ENCODE data around the gene AGXT.

AGXT gene

GRCh38 chr2:240868286-240869108 lies at the start of gene AGXT:
AGXT (plus strand) TSS chr2:240868824; CDS start chr2:240868866, 42 bp downstream.
- DNase-seq (ENCODE audit: low read depth in 2 of 2) = no peak

- no peak for DNase-seq (ENCODE audit: low read depth in 2 of 2)
Measured at GRCh38 chr2:240819126-240819857, 49.3 kb upstream of the AGXT start.

- DNase-seq (ENCODE audit: low read depth in 2 of 2) = no peak
Measured at GRCh38 chr2:240819858-240820606, 48.6 kb upstream of the AGXT start, which contains the start of gene KIF1A. KIF1A (minus strand) TSS chr2:240820219; CDS start chr2:240797752, 22,467 bp downstream.

- DNase-seq (ENCODE audit: low read depth in 2 of 2) = no peak
Measured at GRCh38 chr2:240820607-240821428, 47.8 kb upstream of the AGXT start.

- no peak for DNase-seq (ENCODE audit: low read depth in 2 of 2)
Measured at GRCh38 chr2:240821429-240821778, 47.2 kb upstream of the AGXT start.

- DNase-seq (ENCODE audit: low read depth in 2 of 2) = no peak
Measured at GRCh38 chr2:240822280-240822847, 46.3 kb upstream of the AGXT start.

- no peak for DNase-seq (ENCODE audit: low read depth in 2 of 2)
Measured at GRCh38 chr2:240823449-240824336, 44.9 kb upstream of the AGXT start.

- no peak for DNase-seq (ENCODE audit: low read depth in 2 of 2)
Measured at GRCh38 chr2:240825476-240825875, 43.1 kb upstream of the AGXT start.

- DNase-seq (ENCODE audit: low read depth in 2 of 2) = no peak
Measured at GRCh38 chr2:240831594-240832204, 36.9 kb upstream of the AGXT start.

- peak; percentile 97 for DNase-seq (ENCODE audit: low read depth in 2 of 2)
Measured at GRCh38 chr2:240832205-240832727, 36.4 kb upstream of the AGXT start.

GRCh38 chr2:240832921-240833494 lies 35.6 kb upstream of the AGXT start:
- no peak for DNase-seq (ENCODE audit: low read depth in 2 of 2)

- no peak for DNase-seq (ENCODE audit: low read depth in 2 of 2)
Measured at GRCh38 chr2:240833724-240834285, 34.8 kb upstream of the AGXT start.

- DNase-seq (ENCODE audit: low read depth in 2 of 2) = no peak
Measured at GRCh38 chr2:240834377-240834975, 34.1 kb upstream of the AGXT start.

- DNase-seq (ENCODE audit: low read depth in 2 of 2) = no peak
Measured at GRCh38 chr2:240835528-240835927, 33.1 kb upstream of the AGXT start.

- no peak for DNase-seq (ENCODE audit: low read depth in 2 of 2)
Measured at GRCh38 chr2:240836781-240837467, 31.7 kb upstream of the AGXT start.

GRCh38 chr2:240837621-240838020 lies 31.0 kb upstream of the AGXT start:
- DNase-seq (ENCODE audit: low read depth in 2 of 2) = no peak
